ENCODE results near the gene GCN1. TPM values are rescaled to one million over a fixed set of nuclear protein-coding genes. Genes with fewer than 3 reads are reported as not detected.

The GCN1 gene
- total and polyA plus RNA-seq, 4 donors: 6.4 to 89.8 (median 48.6) TPM

- ATAC-seq (ENCODE audit: low FRiP score) (no peak), DNase-seq (peak in 1 of 2 donors; percentile 48)
- intact Hi-C loops (cut with DNase I): no loop called here
- Histone ChIP-seq H3K9me3 (ENCODE audit: control insufficient read depth, low read length) (no peaks in the 10 kb centered on the region), H3K27me3 (ENCODE audit: control insufficient read depth in 1 of 2, insufficient read depth in 2 of 2, low read length in 1 of 2) (no peaks in the 10 kb centered on the region), H3K36me3 (ENCODE audit: control insufficient read depth in 1 of 2, insufficient read depth in 2 of 2, low read length in 1 of 2) (peaks cover 0 to 11% of the 10 kb centered on the region in 2 donors), H3K27ac (ENCODE audit: low read depth in 1 of 2, low read length in 2 of 2) (no peak overlapping the region), H3K4me1 (ENCODE audit: control insufficient read depth in 1 of 2, insufficient read depth in 2 of 2, low read length in 2 of 2) (no peaks in the 10 kb centered on the region), H3K4me3 (ENCODE audit: low read length in 2 of 2) (no peak overlapping the region)
- WGBS, 2 donors: 84 to 85% methylated on average over 12 to 13 of the region's 13 CpGs
These were observed 31.5 kb upstream of the GCN1 start for GRCh38 chr12:120225852-120226640.

- no peak for ATAC-seq (ENCODE audit: low FRiP score)
- Histone ChIP-seq H3K27ac (ENCODE audit: low read depth in 1 of 2, low read length in 2 of 2) (no peak overlapping the region), H3K4me1 (ENCODE audit: control insufficient read depth in 1 of 2, insufficient read depth in 2 of 2, low read length in 2 of 2) (no peaks in the 10 kb centered on the region), H3K4me3 (ENCODE audit: low read length in 2 of 2) (no peak overlapping the region), H3K36me3 (ENCODE audit: control insufficient read depth in 1 of 2, insufficient read depth in 2 of 2, low read length in 1 of 2) (peaks cover 0 to 11% of the 10 kb centered on the region in 2 donors), H3K9me3 (ENCODE audit: control insufficient read depth, low read length) (no peaks in the 10 kb centered on the region), H3K27me3 (ENCODE audit: control insufficient read depth in 1 of 2, insufficient read depth in 2 of 2, low read length in 1 of 2) (no peaks in the 10 kb centered on the region)
- intact Hi-C loops (cut with DNase I): no loop called here
- no peak for DNase-seq
- 43 to 45% methylated on average over 9 of the region's 9 CpGs for WGBS, 2 donors
These were observed 30.7 kb upstream of the GCN1 start for GRCh38 chr12:120225200-120225558.

- no peaks in the 10 kb centered on the region for H3K4me1 ChIP-seq (ENCODE audit: control insufficient read depth in 1 of 2, insufficient read depth in 2 of 2, low read length in 2 of 2)
- no peak overlapping the region for H3K27ac ChIP-seq (ENCODE audit: low read depth in 1 of 2, low read length in 2 of 2)
- DNase-seq: peak in 1 of 2 donors; percentile 68
- intact Hi-C loops (cut with DNase I): no loop called here
- H3K27me3 ChIP-seq (ENCODE audit: control insufficient read depth in 1 of 2, insufficient read depth in 2 of 2, low read length in 1 of 2): no peaks in the 10 kb centered on the region
- H3K36me3 ChIP-seq (ENCODE audit: control insufficient read depth in 1 of 2, insufficient read depth in 2 of 2, low read length in 1 of 2): peaks cover 0 to 12% of the 10 kb centered on the region in 2 donors
- no peak overlapping the region for H3K4me3 ChIP-seq (ENCODE audit: low read length in 2 of 2)
- ATAC-seq (ENCODE audit: low FRiP score): no peak
- WGBS, 2 donors: 25 to 28% methylated on average over 24 to 25 of the region's 25 CpGs
- no peaks in the 10 kb centered on the region for H3K9me3 ChIP-seq (ENCODE audit: control insufficient read depth, low read length)
These were observed 30.0 kb upstream of the GCN1 start for GRCh38 chr12:120224304-120225199.

- H3K36me3 ChIP-seq (ENCODE audit: control insufficient read depth in 1 of 2, insufficient read depth in 2 of 2, low read length in 1 of 2): peaks cover 0 to 16% of the 10 kb centered on the region in 2 donors
- no peaks in the 10 kb centered on the region for H3K27me3 ChIP-seq (ENCODE audit: control insufficient read depth in 1 of 2, insufficient read depth in 2 of 2, low read length in 1 of 2)
- no peaks in the 10 kb centered on the region for H3K9me3 ChIP-seq (ENCODE audit: control insufficient read depth, low read length)
- intact Hi-C loops (cut with DNase I): no loop called here
- no peaks in the 10 kb centered on the region for H3K4me1 ChIP-seq (ENCODE audit: control insufficient read depth in 1 of 2, insufficient read depth in 2 of 2, low read length in 2 of 2)
- WGBS, 2 donors: 82 to 85% methylated on average over 19 of the region's 19 CpGs
- no peak overlapping the region for H3K4me3 ChIP-seq (ENCODE audit: low read length in 2 of 2)
- ATAC-seq (ENCODE audit: low FRiP score) (no peak), DNase-seq (no peak)
- H3K27ac ChIP-seq (ENCODE audit: low read depth in 1 of 2, low read length in 2 of 2): no peak overlapping the region
These were observed 29.2 kb upstream of the GCN1 start for GRCh38 chr12:120223458-120224303.

- intact Hi-C loops (cut with DNase I): no loop called here
- ATAC-seq (ENCODE audit: low FRiP score) (no peak), DNase-seq (no peak)
- no peak overlapping the region for H3K4me3 ChIP-seq (ENCODE audit: low read length in 2 of 2)
- WGBS, 2 donors: 84 to 86% methylated on average over 11 to 12 of the region's 12 CpGs
- no peak overlapping the region for H3K27ac ChIP-seq (ENCODE audit: low read depth in 1 of 2, low read length in 2 of 2)
- H3K27me3 ChIP-seq (ENCODE audit: control insufficient read depth in 1 of 2, insufficient read depth in 2 of 2, low read length in 1 of 2): no peaks in the 10 kb centered on the region
- H3K36me3 ChIP-seq (ENCODE audit: control insufficient read depth in 1 of 2, insufficient read depth in 2 of 2, low read length in 1 of 2): peaks cover 0 to 16% of the 10 kb centered on the region in 2 donors
- no peaks in the 10 kb centered on the region for H3K9me3 ChIP-seq (ENCODE audit: control insufficient read depth, low read length)
- no peaks in the 10 kb centered on the region for H3K4me1 ChIP-seq (ENCODE audit: control insufficient read depth in 1 of 2, insufficient read depth in 2 of 2, low read length in 2 of 2)
These were observed 27.8 kb upstream of the GCN1 start for GRCh38 chr12:120222288-120222832.

GRCh38 chr12:120221576-120221900 lies 27.0 kb upstream of the GCN1 start:
- Histone ChIP-seq H3K27me3 (ENCODE audit: control insufficient read depth in 1 of 2, insufficient read depth in 2 of 2, low read length in 1 of 2) (no peaks in the 10 kb centered on the region), H3K4me3 (ENCODE audit: low read length in 2 of 2) (no peak overlapping the region), H3K36me3 (ENCODE audit: control insufficient read depth in 1 of 2, insufficient read depth in 2 of 2, low read length in 1 of 2) (peaks cover 0 to 16% of the 10 kb centered on the region in 2 donors), H3K27ac (ENCODE audit: low read depth in 1 of 2, low read length in 2 of 2) (no peak overlapping the region), H3K9me3 (ENCODE audit: control insufficient read depth, low read length) (no peaks in the 10 kb centered on the region), H3K4me1 (ENCODE audit: control insufficient read depth in 1 of 2, insufficient read depth in 2 of 2, low read length in 2 of 2) (no peaks in the 10 kb centered on the region)
- 92 to 93% methylated on average over 13 of the region's 13 CpGs for WGBS, 2 donors
- ATAC-seq (ENCODE audit: low FRiP score) (no peak), DNase-seq (no peak)
- intact Hi-C loops (cut with DNase I): no loop called here

GRCh38 chr12:120220838-120221575 lies 26.5 kb upstream of the GCN1 start:
- H3K27ac ChIP-seq (ENCODE audit: low read depth in 1 of 2, low read length in 2 of 2): no peak overlapping the region
- no peak for DNase-seq
- WGBS, 2 donors: 60 to 63% methylated on average over 10 of the region's 10 CpGs

More at GRCh38 chr12:120220838-120221575, 26.5 kb upstream of the GCN1 start:
- Histone ChIP-seq H3K4me3 (ENCODE audit: low read length in 2 of 2) (no peak overlapping the region), H3K4me1 (ENCODE audit: control insufficient read depth in 1 of 2, insufficient read depth in 2 of 2, low read length in 2 of 2) (no peaks in the 10 kb centered on the region), H3K27me3 (ENCODE audit: control insufficient read depth in 1 of 2, insufficient read depth in 2 of 2, low read length in 1 of 2) (no peaks in the 10 kb centered on the region), H3K9me3 (ENCODE audit: control insufficient read depth, low read length) (no peaks in the 10 kb centered on the region), H3K36me3 (ENCODE audit: control insufficient read depth in 1 of 2, insufficient read depth in 2 of 2, low read length in 1 of 2) (peaks cover 0 to 17% of the 10 kb centered on the region in 2 donors)
- intact Hi-C loops (cut with DNase I): no loop called here
- no peak for ATAC-seq (ENCODE audit: low FRiP score)
